NCI-H748 treated with DMSO at 0.1 percent for 48 hours (cell line): ENCODE data around the gene ARSG.
"Not testable (repeated sequence)": the region's sequence is repeated elsewhere in the genome, so short reads cannot be mapped to it uniquely, and the experiment has no call there.

Experiments
- DNase-seq: peaks from one replicate; lab custom pipeline; 2025; lab: John Stamatoyannopoulos, UW

Gene ARSG

GRCh38 chr17:68277807-68278206 lies 13.5 kb upstream of the ARSG start:
- DNase-seq, result no peak

- not testable (repeated sequence) for DNase-seq
Measured at GRCh38 chr17:68281965-68282364, 9.3 kb upstream of the ARSG start.

- DNase-seq, result no peak
Measured at GRCh38 chr17:68288375-68288774, 2.9 kb upstream of the ARSG start.

- DNase-seq, result no peak
Measured at GRCh38 chr17:68288804-68289203, 2.5 kb upstream of the ARSG start.

- no peak for DNase-seq
Measured at GRCh38 chr17:68289473-68289872, 1.8 kb upstream of the ARSG start.

- no peak for DNase-seq
Measured at GRCh38 chr17:68289936-68290267, 1.4 kb upstream of the ARSG start.

- DNase-seq, result no peak
Measured at GRCh38 chr17:68290268-68290954, 884 bp upstream of the ARSG start.

GRCh38 chr17:68291836-68292688 lies 767 bp downstream of the ARSG start:
- peak; percentile 41 for DNase-seq

GRCh38 chr17:68292689-68293040 lies 1.4 kb downstream of the ARSG start:
- peak; percentile 7 for DNase-seq

GRCh38 chr17:68293490-68294195 lies 2.3 kb downstream of the ARSG start:
- DNase-seq, result no peak

- no peak for DNase-seq
Measured at GRCh38 chr17:68294196-68294555, 2.9 kb downstream of the ARSG start.

- DNase-seq, result no peak
Measured at GRCh38 chr17:68294617-68295016, 3.3 kb downstream of the ARSG start.

- DNase-seq, result no peak
Measured at GRCh38 chr17:68295086-68295485, 3.8 kb downstream of the ARSG start.

- DNase-seq, result no peak
Measured at GRCh38 chr17:68296217-68297191, 5.2 kb downstream of the ARSG start.

- no peak for DNase-seq
Measured at GRCh38 chr17:68297195-68297594, 5.9 kb downstream of the ARSG start.

- no peak for DNase-seq
Measured at GRCh38 chr17:68298601-68299000, 7.3 kb downstream of the ARSG start.

GRCh38 chr17:68299817-68300216 lies 8.5 kb downstream of the ARSG start:
- no peak for DNase-seq

- peak; percentile 57 for DNase-seq
Measured at GRCh38 chr17:68301438-68301959, 10.2 kb downstream of the ARSG start.

- DNase-seq, result no peak
Measured at GRCh38 chr17:68302066-68302564, 10.8 kb downstream of the ARSG start.

- DNase-seq, result no peak
Measured at GRCh38 chr17:68302666-68303065, 11.4 kb downstream of the ARSG start.

GRCh38 chr17:68304706-68305105 lies 13.4 kb downstream of the ARSG start:
- DNase-seq, result no peak
